A549 (cell line): ENCODE data around the gene EFHD1.

Experiments used
- JUNB ChIP-seq: fragments of >200 bp; sonication (Bioruptor Twin); formaldehyde crosslinking; IDR thresholded peaks from 2 replicates; pipeline ENCODE4 v1.6.1; 2016
- KDM5A ChIP-seq: fragments of 200-600 bp; sonication (generic); IDR thresholded peaks from 2 replicates; pipeline ENCODE4 v1.6.1; 2016; ENCODE audit warnings: antibody characterized with exemption, mild to moderate bottlenecking
- TF ChIP-seq, protein P1 (sequence below): fragments of >200 bp; sonication (Bioruptor Twin); formaldehyde crosslinking; IDR thresholded peaks from 3 replicates; pipeline ENCODE4 v1.5.1; 2016

DNA sequence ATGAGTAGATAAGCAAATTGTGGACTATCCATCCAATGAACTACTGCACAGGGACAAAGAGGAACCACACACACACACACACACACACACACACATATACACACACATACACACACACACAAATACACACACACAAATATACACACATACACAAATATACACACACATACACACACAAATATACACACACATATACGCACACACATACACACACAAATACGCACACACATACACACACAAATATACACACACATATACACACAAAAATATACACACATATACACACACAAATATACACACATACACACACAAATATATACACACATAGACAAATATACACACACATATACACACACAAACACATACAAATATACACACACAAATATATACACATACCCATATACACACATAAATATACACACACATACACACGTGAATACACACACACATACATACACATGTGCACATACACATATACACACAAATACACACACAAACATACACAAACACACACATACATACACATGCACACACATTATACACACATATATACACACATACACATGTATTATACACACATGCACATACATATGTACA lies 19.8 kb upstream of the EFHD1 start:
- TF ChIP-seq KDM5A (no peak), JUNB (no peak)
- TF ChIP-seq, protein P1, sequence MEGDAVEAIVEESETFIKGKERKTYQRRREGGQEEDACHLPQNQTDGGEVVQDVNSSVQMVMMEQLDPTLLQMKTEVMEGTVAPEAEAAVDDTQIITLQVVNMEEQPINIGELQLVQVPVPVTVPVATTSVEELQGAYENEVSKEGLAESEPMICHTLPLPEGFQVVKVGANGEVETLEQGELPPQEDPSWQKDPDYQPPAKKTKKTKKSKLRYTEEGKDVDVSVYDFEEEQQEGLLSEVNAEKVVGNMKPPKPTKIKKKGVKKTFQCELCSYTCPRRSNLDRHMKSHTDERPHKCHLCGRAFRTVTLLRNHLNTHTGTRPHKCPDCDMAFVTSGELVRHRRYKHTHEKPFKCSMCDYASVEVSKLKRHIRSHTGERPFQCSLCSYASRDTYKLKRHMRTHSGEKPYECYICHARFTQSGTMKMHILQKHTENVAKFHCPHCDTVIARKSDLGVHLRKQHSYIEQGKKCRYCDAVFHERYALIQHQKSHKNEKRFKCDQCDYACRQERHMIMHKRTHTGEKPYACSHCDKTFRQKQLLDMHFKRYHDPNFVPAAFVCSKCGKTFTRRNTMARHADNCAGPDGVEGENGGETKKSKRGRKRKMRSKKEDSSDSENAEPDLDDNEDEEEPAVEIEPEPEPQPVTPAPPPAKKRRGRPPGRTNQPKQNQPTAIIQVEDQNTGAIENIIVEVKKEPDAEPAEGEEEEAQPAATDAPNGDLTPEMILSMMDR: no peak
